ENCODE data around the gene ROR1.

The ROR1 gene

DNA sequence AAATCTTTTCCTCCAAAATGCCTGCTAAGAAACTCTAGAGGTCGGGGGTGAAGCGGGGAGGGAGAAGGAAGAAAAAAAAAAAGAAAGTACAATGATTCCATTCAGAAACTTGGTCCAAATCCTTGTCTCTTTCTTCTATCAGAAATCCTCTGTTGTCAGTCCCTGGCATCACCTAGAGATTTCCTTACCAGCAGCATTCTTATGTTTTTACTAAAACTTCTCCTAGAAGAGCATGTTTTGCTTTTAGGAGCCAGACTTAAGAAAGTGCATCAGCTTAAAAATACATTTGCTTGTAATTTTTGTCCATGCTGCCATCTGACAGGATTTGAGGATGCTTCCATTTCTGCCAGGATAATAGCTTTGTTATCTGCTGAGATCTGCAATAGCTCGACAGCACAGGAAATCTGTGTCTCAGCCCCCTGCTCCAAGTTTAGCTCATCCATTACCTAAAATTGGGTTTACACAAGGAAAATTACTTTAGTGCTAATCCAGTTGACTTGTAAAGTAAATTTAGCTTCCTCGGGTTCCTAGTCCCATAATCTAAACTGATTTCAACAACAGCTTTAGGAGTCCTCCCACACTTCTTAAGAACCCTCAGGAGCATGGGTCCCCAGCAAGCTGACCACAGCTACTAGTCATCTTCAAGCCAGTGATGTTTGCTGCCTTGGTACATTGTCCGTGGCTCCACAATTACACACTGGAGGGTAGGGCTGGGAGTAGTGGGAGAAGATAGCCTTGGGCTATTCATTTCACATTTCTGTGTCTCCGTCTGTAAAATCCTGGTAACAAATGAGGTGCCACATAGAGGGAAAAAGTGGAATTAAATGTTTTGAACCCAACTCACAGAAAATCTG, 337.3 kb downstream of the ROR1 start:
- TF ChIP-seq, protein P1, sequence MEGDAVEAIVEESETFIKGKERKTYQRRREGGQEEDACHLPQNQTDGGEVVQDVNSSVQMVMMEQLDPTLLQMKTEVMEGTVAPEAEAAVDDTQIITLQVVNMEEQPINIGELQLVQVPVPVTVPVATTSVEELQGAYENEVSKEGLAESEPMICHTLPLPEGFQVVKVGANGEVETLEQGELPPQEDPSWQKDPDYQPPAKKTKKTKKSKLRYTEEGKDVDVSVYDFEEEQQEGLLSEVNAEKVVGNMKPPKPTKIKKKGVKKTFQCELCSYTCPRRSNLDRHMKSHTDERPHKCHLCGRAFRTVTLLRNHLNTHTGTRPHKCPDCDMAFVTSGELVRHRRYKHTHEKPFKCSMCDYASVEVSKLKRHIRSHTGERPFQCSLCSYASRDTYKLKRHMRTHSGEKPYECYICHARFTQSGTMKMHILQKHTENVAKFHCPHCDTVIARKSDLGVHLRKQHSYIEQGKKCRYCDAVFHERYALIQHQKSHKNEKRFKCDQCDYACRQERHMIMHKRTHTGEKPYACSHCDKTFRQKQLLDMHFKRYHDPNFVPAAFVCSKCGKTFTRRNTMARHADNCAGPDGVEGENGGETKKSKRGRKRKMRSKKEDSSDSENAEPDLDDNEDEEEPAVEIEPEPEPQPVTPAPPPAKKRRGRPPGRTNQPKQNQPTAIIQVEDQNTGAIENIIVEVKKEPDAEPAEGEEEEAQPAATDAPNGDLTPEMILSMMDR (IDR thresholded peaks at IDR 0.05) = no peak
- no peaks in the 10 kb centered on the region for H3K27me3 ChIP-seq (ENCODE audit: control insufficient read depth, insufficient read depth, low read length)
- H3K79me2 ChIP-seq = no peaks in the 10 kb centered on the region

DNA sequence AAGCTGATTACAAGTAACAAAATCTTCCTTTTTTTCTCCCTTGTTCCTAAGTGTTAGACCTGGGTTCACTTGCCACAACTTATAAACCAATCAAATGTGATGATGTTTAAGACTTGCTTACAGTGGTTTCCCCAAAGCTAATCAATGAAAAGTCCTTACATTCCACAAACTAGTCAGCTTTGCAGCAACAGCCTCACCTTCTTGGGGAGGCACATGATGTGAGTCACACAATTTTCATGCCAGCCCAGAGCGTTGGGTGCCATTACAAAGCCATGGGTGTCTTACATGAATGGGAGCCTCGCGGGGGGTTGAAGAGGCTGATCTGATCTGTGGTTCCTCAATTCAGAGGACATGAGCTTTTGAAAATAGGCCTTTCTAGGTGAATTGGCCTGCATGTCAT, 338.0 kb downstream of the ROR1 start:
- Histone ChIP-seq H3K4me3 (ENCODE audit: low read depth, low read length) (no peak overlapping the region), H3K9me3 (ENCODE audit: control insufficient read depth, low read length) (no peaks in the 10 kb centered on the region), H2AFZ (no peak overlapping the region), H3K27ac (no peak overlapping the region), H3K4me2 (ENCODE audit: low read length) (no peak overlapping the region), H3K4me1 (peaks cover 6% of the 10 kb centered on the region), H3K9ac (no peak overlapping the region), H3K36me3 (ENCODE audit: control insufficient read depth, insufficient read depth, low read length) (no peaks in the 10 kb centered on the region), H3K79me2 (no peaks in the 10 kb centered on the region), H3K27me3 (ENCODE audit: control insufficient read depth, insufficient read depth, low read length) (no peaks in the 10 kb centered on the region)
- TF ChIP-seq, protein P1 (IDR thresholded peaks at IDR 0.05) = no peak

More for the DNA sequence above, 337.3 kb downstream of the ROR1 start:
- Histone ChIP-seq H3K4me1 (peaks cover 6% of the 10 kb centered on the region), H3K9ac (no peak overlapping the region), H3K9me3 (ENCODE audit: control insufficient read depth, low read length) (no peaks in the 10 kb centered on the region), H2AFZ (no peak overlapping the region), H3K36me3 (ENCODE audit: control insufficient read depth, insufficient read depth, low read length) (no peaks in the 10 kb centered on the region), H3K4me2 (ENCODE audit: low read length) (no peak overlapping the region), H3K27ac (peak overlapping the region; percentile 29), H3K4me3 (ENCODE audit: low read depth, low read length) (no peak overlapping the region)

DNA sequence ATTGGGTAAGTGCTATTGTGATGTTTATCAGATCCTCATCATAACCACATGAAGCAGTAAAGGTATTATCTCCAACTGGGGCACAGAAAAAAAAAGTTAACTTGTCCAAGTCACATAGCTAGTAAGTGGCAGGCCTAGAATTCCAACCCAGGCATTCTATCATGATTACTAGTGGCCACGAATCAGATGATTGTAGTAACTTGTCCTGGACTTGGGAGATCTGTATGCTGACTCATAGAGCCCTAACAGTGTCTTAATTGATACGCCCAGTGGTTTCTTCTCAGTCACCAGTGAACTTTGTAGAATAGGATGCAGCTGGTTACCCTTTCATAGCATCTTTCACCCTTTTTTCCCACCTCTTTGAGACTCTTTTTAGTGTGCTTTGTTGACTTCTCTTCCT, 338.5 kb downstream of the ROR1 start:
- H3K4me1 ChIP-seq = peaks cover 1% of the 10 kb centered on the region
- no peak overlapping the region for H3K4me2 ChIP-seq (ENCODE audit: low read length)
- H3K9me3 ChIP-seq (ENCODE audit: control insufficient read depth, low read length) = no peaks in the 10 kb centered on the region
- H3K27ac ChIP-seq = no peak overlapping the region
- H3K4me3 ChIP-seq (ENCODE audit: low read depth, low read length) = no peak overlapping the region
- no peak overlapping the region for H2AFZ ChIP-seq
- H3K36me3 ChIP-seq (ENCODE audit: control insufficient read depth, insufficient read depth, low read length) = no peaks in the 10 kb centered on the region
- H3K79me2 ChIP-seq = no peaks in the 10 kb centered on the region
- H3K27me3 ChIP-seq (ENCODE audit: control insufficient read depth, insufficient read depth, low read length) = no peaks in the 10 kb centered on the region
- no peak overlapping the region for H3K9ac ChIP-seq
- TF ChIP-seq, protein P1 (IDR thresholded peaks at IDR 0.05) = no peak

DNA sequence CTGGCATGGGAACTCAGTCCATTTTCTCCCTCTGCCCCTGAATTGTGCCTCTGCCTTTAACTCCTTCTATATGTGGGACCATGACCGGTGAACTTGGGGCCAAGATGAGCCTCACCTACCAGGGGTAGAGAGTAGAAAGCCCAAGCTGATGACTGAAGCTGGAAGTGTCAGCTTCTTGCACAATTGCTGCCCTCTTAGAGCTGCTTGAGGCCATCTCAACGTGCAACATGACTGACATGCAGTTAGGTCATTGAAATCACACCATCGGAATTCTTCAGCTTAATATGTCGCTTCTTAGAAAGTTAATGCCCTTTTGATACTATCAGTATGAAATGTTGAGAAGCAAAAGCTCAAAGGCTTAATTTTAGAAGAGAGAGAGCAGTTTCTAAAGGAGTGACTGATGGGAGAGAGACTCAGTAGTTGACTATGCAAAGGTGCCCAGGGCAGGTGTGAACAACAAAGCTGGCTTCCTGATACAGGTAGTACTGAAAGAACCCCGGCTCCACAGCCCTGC, 340.3 kb downstream of the ROR1 start:
- Histone ChIP-seq H3K4me1 (peaks cover 2% of the 10 kb centered on the region), H2AFZ (peak overlapping the region; percentile 17), H3K4me2 (ENCODE audit: low read length) (peak overlapping the region; percentile 16), H3K9me3 (ENCODE audit: control insufficient read depth, low read length) (no peaks in the 10 kb centered on the region), H3K27ac (peak overlapping the region; percentile 24), H3K79me2 (no peaks in the 10 kb centered on the region), H3K27me3 (ENCODE audit: control insufficient read depth, insufficient read depth, low read length) (no peaks in the 10 kb centered on the region), H3K4me3 (ENCODE audit: low read depth, low read length) (no peak overlapping the region), H3K9ac (no peak overlapping the region), H3K36me3 (ENCODE audit: control insufficient read depth, insufficient read depth, low read length) (no peaks in the 10 kb centered on the region)
- TF ChIP-seq, protein P1 (IDR thresholded peaks at IDR 0.05) = no peak

Measured in parathyroid adenoma (tissue), 2 donors.